Left kidney (tissue), 2 donors: ENCODE results near the gene SSH2. TPM values are rescaled to one million over a fixed set of nuclear protein-coding genes. Genes with fewer than 3 reads are reported as not detected.
A peak's percentile ranks its signal among the peaks of the same experiment; 100 is the strongest.

Experiments used
- DNase-seq: peaks from one replicate; pipeline ENCODE4 v3.0.0-alpha.2; 2013
- polyA plus RNA-seq: library from polyadenylated mRNA; unstranded; fragments of 120-200 nt; gene quantifications from one replicate; pipeline ENCODE4 v1.2.1, GENCODE V29; 2013; ENCODE audit not compliant: insufficient read length

SSH2 gene
- polyA plus RNA-seq, 1 donor, result 19.9 TPM

GRCh38 chr17:29624586-29624985 lies 305.4 kb downstream of the SSH2 start:
- no peak for DNase-seq

- DNase-seq, result no peak
Observed at GRCh38 chr17:29623283-29623647, 306.8 kb downstream of the SSH2 start.

GRCh38 chr17:29622337-29623282 lies 307.4 kb downstream of the SSH2 start, which contains the start of gene CORO6:
Gene CORO6 (minus strand): TSS chr17:29622912. CDS start chr17:29621421, 1,491 bp downstream.
- DNase-seq, result peak; percentile 73

- no peak for DNase-seq
Observed at GRCh38 chr17:29621751-29622194, 308.3 kb downstream of the SSH2 start.

GRCh38 chr17:29620779-29621500 lies 309.1 kb downstream of the SSH2 start:
- no peak for DNase-seq

- DNase-seq, result no peak
Observed at GRCh38 chr17:29620271-29620670, 309.8 kb downstream of the SSH2 start.

GRCh38 chr17:29619251-29619650 lies 310.8 kb downstream of the SSH2 start:
- DNase-seq, result no peak

GRCh38 chr17:29618272-29619065 lies 311.6 kb downstream of the SSH2 start:
- no peak for DNase-seq

GRCh38 chr17:29617481-29618271 lies 312.4 kb downstream of the SSH2 start:
- DNase-seq, result no peak

- peak; percentile 72 for DNase-seq
Observed at GRCh38 chr17:29617125-29617480, 312.9 kb downstream of the SSH2 start.

GRCh38 chr17:29616300-29617048 lies 313.6 kb downstream of the SSH2 start:
- no peak for DNase-seq

GRCh38 chr17:29615492-29616299 lies 314.3 kb downstream of the SSH2 start:
- peak; percentile 84 for DNase-seq

- no peak for DNase-seq
Observed at GRCh38 chr17:29615048-29615385, 315.0 kb downstream of the SSH2 start.

- no peak for DNase-seq
Observed at GRCh38 chr17:29614349-29615047, 315.5 kb downstream of the SSH2 start.

GRCh38 chr17:29613856-29614255 lies 316.2 kb downstream of the SSH2 start:
- DNase-seq, result no peak

GRCh38 chr17:29613352-29613837 lies 316.6 kb downstream of the SSH2 start:
- DNase-seq, result peak; percentile 93

- DNase-seq, result no peak
Observed at GRCh38 chr17:29612404-29613280, 317.4 kb downstream of the SSH2 start.

- DNase-seq, result no peak
Observed at GRCh38 chr17:29612094-29612403, 318.0 kb downstream of the SSH2 start.
